ENCODE measurements around the gene SBF2.
"Not testable (repeated sequence)": the region's sequence is repeated elsewhere in the genome, so short reads cannot be mapped to it uniquely, and the experiment has no call there.

SBF2 gene

DNA sequence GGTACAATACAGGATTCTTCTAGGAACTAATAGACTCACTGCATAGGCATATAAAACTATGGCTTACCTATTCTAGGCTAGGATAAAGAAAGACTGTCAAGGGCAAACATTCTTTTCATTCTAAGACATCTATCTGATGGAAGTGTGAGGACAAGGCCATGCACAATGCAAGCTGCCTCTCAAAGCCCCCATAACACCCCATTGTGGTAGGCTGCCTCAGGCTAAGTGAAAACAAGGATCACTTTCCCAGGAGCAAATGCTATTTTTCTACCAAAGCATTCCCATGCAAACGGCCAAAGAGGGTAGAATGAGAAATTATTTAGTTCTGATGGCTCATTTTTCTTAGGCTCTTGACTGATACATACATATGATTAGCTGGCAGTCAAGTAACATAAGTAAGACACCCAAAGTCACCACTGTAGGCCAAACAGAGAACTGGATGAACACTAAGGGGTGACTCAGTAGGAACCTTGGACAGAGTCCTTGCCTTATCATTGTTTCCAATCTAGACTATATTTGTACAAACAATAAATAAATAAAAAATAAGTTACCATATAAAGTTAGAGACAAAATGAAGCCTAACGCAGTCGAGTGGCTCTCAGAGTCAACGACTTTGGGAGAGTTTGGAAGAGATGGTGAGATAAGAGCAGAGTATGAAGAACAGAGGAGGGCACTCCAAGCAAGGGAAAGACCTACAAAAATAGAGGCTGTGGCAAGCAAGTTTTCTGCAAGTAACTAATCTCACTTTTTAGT is 303.6 kb downstream of the SBF2 start:
- DNase-seq: no peak

DNA sequence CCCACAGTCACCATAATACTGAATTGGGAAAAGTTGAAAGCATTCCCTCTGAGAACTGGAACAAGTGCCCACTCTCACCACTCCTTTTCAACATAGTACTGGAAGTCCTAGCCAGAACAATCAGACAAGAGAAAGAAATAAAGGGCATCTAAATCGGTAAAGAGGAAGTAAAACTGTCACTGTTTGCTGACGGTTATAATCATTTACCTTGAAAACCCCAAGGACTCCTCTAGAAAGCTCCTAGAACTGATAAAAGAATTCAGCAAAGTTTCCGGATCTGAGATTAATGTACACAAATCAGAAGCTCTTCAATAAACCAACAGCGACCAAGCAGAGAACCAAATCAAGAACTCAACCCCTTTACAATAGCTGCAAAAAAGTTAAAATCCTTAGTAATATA is 306.7 kb downstream of the SBF2 start:
- not testable (repeated sequence) for DNase-seq

DNA sequence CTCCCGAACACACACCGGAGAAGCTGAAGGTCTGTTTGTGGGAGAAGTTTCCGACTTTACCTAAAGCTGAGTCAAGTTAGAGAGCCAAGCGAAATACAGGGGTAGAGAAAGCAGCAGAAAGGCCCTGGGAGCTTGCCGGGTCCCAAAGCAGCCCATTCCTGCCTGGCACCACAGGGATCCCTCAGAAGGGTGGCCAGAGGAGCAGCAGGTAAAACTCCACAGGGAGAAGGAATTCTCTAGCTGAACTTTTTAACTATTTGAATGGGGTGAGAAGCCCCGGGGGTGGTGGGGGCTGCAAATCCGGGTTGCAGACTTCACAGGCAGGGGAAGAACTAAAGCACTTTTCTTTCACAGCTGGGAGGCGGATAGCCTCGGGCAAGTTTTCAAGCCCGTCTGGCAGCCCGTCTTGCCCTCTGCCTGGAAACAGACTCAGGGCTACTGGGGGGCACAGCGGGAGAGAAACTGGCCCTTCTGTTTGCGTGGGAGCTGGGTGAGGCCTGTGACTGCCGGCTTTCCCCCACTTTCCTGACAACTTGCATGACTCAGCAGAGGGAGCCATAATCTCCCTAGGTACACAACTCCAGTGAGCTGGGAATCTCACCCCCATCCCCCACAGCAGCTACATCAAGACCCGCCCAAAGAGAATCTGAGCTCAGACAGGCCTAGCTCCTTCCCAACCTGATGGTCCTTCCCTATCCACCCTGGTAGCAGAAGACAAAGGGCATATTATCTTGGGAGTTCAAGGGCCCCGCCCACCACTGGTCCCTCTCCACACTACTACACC is 311.0 kb downstream of the SBF2 start:
- no peak for DNase-seq

DNA sequence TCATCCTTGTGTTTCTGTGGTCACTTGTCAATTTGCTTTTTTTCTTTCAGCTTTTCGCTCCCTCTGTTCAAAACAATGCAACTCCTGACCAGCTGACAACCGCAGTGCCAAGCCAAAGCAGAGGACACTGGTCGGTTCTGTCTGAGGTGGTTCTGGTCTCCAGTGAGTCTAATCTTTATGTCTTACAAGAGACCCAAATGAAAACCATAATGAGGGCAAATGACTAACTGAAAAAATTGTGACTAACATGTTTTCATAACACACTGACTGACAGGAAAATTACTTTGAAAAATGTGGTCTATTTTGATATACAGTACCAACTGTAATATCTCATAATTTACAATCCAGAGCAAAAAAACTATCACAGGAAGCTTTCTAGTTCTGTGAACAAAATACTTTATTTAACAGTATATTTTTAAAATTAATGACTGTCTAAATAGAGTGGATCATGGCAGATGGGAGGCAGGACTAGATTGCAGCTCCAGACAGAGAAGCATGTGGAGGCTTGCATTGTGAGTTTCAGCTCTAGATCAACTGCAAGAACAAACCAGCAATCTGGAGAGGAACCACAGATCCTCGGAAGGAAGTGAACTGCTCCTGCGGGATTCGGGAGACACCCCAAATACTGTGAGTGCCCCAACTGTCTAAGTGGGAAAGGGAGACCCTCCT is 311.8 kb downstream of the SBF2 start:
- no peak for DNase-seq

DNA sequence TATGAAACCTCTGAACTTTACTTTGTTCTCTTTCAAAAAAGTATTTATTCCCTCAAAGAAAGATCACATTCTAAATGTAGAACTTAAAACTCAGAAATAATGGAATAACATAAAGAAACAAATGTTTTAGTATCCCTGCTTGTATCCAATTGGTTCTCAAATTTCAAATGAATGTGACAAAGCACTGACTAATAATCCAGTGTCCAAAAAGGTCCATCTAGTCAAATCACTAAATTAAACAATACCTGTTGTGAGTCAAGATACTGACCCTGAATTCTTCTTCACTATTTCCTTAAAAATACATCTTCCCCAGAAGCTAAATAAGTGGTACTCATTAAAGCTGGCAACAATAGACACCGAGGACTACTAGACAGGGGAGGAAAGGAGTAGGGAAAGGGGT is 313.1 kb downstream of the SBF2 start:
- DNase-seq: no peak

DNA sequence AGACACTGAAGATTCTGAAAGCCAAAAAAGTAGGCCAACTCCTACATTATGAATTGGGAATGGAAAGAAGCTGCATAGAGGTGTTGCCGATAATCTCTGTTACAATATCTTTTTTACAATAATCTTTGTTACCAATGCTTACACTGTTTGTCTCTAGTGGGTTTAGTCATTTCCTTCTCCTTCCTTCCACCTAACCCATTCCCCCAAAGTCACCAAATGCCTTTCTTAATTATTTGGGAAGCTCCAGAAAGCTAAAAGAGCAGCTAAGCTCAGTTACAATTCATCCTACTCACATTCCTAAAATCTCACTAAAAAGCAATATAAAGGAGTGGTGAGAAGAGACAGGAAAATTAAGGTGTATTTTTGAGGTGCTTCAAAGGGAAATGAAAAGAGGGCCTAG is 316.5 kb downstream of the SBF2 start:
- no peak for DNase-seq

DNA sequence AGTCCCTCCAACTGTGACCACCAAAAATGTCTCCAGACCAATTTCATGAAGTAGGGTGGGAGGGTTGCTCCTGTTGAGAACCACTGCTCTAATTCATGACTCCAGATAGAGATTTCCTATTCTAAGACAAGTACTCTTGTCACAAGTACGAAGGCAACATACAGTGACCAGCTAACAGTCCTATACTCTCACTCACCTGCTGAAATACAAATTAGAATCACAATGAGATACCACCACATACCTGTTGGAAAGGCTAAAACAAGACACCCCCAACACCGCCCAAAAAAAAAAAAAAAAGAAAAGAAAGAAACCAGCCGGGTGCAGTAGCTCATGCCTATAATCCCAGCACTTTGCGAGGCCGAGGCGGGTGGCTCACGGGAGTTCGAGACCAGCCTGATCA is 319.6 kb downstream of the SBF2 start:
- DNase-seq: no peak

DNA sequence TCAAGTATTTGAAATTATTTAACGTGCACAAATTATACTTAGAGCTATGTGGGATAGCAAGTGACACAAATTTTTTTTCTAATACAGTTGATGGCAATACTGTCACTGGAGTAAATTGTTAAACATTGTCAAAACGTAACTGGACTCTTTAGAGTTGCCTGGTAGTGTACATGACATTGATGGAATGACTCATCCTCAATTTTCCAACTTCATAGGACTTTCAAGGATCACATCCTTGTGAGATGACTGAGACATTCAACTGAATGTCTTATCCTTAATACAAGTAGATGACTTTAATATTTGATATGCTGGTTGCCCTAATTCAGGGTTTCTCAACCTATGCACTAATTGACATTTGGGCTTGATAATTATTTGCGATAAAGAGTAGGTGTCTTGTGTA is 320.1 kb downstream of the SBF2 start:
- no peak for DNase-seq

DNA sequence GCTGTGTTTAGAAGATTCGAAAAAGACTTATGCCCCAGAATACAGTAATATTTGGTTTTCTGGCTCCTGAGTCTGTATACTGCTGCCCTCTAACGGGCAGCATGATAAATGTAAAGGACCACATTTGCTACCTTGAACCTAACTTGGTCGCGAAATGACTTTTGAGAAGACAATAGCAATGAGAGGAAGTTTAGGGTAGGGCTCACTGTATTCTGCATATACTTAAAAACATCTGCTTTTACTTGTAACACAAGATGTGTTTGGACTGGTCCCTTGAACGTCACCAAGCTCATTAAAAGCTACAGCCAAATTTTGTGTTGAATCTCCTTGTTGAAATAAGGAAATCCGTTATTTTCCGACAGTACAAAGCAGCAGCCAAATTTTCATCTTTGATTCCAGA is 321.0 kb downstream of the SBF2 start:
- no peak for DNase-seq

DNA sequence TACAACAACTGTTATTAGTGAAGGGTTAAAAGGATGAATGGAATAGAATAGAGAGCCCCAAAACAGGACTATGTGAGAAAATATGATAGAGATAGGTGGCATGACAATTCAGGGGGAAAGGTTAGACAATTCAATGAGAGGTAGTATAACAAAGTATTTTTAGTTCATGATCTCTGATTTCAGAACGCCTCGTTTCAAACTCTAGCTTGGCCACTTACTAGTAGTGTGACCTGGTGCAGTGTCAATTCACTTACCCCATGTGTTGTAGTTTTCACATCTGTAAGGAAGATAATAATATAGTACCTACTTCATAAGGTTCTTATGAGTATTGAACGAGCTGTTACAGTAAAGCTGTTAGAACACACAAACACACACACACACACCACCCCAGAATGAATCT is 322.1 kb downstream of the SBF2 start:
- DNase-seq: no peak

DNA sequence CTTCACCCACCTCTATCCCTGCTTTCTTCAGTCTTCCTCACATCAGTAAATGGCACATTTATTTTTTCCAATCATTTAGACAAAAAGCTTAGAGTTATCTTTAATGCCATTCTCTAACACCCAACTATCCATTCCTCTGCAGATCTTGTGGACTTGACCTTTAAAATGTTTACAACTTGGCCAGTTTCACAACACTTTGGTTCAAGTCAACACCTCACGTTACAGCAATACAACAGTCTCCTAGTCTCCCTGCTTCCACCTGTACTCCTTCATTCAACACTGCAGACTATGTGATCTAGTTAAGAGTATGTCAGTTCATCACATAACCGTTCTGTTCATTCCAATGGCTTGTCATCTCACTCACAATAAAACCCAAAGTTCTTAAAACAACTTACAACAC is 325.0 kb downstream of the SBF2 start:
- no peak for DNase-seq

DNA sequence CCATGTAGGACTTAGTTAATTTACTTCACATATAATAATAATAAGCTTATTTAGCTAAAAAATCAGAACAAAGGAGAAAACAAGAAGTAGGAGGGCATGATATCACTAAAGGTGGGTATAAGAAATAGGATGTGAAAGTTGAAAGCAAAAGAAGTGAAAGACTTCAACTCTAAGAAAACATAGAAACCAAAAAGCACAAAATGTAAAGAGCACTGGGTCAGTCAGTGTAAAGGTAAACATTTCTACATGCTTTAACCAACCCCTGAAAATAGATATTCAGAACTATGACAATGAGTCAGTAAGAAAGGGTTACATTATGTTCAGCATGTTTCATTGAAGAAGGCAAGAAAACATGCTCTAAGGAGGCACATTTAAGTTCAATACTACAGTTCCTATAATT is 331.3 kb downstream of the SBF2 start:
- no peak for DNase-seq

DNA sequence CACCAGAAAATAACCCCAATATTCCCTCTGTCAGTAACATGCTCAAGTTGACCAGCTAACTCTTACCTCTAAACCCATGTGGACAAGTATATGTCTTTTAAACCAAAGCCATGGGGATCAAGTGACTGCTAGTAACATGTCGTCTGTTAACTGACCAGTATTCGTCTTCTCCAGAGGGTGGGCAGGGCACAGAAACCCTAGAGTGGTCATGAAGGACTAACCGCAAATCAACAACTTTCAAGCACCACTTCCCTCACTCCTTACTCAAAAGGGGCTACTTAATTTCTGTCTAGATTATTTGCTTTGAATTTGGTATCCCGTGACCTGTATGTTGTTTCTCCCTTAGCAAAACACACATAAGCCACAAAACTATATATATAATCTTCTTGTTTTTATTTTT is 336.9 kb downstream of the SBF2 start:
- no peak for DNase-seq

DNA sequence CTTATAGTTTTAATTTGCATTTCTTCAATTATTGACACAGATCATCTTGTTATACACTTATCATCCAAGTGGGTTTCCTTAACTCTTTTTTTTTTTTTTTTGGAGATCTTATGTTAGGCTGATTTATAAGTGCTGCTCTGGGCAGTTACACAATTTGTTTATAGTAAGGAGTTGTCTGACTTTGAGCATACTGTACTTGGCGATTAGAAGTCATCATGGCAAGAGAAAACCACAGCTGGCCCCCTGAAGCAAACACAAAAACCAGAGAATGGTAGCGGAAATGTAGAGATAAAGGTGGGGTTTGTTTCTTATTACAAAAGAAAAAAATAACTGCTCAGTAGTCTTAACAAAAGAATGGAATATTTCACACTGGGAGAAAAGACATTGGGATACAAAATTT is 337.5 kb downstream of the SBF2 start:
- DNase-seq: no peak

DNA sequence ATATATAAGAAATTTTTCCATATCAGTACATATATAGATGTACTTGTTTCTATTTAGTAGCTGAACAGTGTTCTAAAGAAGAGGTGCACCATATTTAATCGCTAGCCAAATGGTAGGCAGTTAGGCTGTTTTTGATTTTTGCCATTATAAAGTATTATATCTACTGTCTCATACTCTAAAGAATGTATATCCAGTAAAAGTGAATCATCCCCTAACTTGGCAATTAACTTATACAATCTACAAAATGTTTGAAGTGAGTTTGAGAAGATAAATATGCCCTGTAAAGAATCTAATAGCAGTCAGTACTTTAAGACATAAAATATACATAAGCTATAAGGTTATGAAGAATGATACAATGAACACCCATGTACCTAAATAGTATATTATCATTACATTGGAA is 338.6 kb downstream of the SBF2 start:
- DNase-seq: no peak

DNA sequence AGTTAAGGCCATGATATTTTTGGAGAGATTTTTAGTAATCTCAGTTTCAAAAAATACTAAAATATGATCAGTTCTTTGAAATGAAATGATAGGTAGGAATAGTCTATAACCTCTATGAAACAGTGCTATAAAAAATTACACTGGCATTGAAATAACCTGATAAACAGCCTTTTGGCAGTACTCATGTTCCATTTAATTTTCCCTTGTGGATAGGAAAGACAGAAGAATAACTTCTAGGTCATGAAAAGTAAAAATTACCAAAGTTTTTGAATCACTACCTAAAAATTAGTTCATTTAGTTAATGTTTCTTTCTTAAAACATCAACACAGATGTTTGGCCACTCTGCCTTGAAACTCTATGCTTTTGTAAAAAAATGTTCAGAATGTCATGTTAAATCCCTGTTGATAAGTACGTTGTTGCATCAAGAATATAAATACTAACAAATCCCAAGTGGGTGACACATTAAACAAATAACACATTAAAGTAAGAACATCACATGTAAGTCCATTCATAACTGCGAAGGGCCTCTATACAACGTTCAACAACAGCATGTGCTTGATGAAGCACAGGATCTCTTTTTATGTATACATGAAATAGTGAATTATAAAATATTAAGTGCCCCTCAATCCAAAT is 339.9 kb downstream of the SBF2 start:
- no peak for DNase-seq

DNA sequence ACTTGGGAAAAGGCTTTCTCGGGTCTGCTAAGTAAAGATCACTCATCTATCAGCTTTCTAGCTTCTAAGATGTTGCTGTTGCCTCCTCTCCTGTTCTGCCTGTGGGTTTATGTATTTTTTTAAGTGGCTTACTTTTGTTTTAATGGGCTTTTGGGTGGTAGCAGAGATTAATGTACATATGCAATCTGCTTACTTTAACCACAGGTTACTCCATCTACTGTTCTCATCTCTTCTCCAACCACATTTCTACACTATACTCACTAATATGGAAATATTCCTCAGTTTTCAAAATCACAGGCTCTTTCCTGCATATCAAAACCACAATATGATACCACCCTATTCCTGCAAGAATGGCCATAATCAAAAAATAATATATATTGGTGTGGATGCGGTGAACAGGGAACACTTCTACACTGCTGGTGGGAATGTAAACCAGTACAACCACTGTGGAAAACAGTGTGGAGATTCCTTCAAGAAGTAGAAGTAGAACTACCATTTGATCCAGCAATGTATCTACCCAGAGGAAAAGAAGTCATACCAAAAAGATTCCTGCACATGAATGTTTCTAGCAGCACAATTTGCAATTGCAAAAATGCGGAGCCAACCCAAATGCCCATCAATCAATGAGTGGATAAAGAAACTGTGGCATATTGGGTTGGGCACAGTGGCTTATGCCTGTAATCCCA is 341.4 kb downstream of the SBF2 start:
- no peak for DNase-seq

DNA sequence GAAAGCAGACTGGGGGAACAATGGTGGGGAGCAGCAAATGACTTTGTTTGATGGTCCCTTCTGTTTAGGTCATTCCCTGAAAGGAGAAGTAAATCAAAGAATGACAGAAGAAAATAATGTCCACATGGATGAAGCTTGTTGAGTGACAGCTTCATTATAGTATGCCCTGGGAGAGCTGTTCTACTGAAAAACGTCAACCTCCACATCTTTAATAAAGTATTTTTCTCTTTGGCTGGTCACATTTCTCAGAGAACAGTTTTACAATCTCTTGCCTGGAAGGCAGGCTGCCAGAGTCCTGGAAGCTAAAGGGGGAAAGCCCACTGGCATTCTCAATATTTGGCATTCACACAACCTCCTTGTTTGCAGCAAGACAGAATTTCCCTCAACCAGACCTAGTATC is 342.2 kb downstream of the SBF2 start:
- no peak for DNase-seq

DNA sequence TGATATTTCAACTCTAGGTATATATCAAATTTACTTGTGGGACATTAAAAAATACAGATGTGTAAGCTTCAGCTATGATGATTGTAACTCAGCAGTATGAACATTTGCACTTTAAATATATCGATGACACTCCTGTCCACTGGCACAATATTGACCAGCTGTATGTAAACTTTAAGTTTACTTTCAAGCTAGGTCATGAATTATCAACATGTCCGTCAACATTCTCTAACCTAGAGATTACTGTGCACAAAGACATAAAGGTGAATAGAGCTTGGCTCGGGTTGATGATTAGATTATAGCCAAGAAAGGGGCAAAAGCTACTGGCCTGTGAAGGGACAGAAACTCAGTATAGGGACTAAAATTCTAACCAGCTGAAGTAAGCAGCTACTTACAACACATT is 343.6 kb downstream of the SBF2 start:
- DNase-seq: no peak

DNA sequence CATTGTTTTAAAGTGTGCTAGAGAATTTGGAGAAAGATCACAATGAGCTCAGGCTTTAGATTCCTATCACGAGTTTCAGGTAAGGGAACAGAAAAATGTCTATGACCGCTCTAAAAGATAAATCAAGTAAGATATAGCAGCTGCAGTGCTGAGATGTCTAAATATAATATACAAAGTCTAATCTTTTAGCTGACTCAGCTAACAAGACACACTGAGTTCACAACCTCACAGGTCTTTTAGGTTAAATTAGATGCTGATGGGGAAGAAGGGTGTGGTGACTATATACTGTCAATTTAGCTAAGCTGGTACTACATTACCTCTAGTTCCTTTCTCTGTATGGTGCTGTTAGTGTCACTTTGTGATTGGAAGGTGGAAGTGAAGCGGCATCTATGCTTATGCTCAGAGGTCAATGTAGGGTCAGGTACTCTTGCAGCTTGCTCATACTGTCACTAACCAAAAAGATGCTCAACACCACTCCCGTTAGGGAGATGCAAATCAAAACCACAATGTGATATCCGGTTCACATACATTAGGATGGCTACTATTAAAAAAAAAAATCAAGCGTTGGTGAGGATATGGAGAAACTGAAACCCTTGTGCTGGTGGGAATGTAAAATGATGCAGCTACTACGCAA is 346.7 kb downstream of the SBF2 start:
- no peak for DNase-seq

DNA sequence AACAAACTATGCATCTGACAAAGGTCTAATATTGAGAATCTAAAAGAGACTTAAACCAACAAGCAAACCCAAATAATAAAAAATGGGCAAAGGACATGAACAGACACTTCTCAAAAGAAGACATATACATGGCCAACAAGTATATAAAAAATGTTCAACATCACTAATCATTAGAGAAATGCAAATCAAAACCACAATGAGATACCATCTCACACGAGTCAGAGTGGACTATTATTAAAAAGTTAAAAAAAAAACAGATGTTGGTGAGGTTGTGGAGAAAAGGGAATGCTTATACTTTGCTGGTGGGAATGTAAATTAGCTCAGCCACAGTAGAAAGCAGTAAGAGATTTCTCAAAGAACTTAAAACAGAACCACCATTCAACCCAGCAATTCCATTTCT is 348.3 kb downstream of the SBF2 start:
- DNase-seq: not testable (repeated sequence)

DNA sequence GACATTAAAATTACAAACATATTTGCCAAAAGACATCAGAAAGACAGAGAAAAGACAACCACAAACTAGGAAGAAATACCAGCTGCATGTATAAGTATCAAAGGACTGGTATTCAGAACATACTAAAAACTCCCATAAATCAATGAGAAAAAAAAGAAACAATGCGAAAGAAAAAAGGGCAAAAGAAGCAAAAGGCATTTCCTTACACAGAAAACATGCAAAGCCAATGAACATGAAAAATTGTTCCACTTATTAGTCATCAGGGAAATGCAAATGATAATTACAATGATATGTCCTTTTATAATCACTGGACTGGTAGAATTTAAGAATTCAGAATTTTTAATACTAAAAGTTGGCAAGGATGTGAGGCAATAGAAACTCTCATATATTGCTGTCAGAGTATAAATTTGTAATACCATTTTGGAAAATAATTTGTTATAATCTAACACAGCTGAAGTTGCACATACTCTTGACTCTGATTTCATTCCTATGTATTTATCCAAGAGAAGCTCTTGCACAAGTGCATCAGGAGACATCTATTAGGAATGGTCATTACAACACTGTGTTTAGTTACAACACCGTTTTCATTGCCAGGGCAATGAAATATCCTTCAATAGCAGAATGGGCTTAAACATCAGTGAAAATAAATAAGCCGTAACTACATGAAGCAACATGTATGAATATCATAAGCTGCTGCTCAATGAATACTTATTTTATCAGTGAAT is 350.5 kb downstream of the SBF2 start:
- no peak for DNase-seq

All from NCI-H1417 treated with DMSO at 0.1 percent for 48 hours (cell line).